Lower lobe of right lung (tissue), 2 donors: ENCODE measurements around the gene TSC22D1. TPM values are rescaled to one million over a fixed set of nuclear protein-coding genes. Genes with fewer than 3 reads are reported as not detected.
A peak's percentile ranks its signal among the peaks of the same experiment; 100 is the strongest.

Experiments used
- ATAC-seq, 2 donors: fragments of 200-7000 bp; cut with Tn5 transposase; one replicate each; pipeline ENCODE4 v1.9.1; 2020 to 2022; ENCODE audit warnings: mild to moderate bottlenecking in 2 of 2, moderate library complexity in 2 of 2
- DNase-seq: peaks from one replicate; pipeline ENCODE4 v3.0.0-alpha.2; 2020
- H3K27ac ChIP-seq: fragments of 200-600 bp; one replicate; pipeline ENCODE4 v1.8.0; 2022
- H3K27me3 ChIP-seq: fragments of 200-600 bp; one replicate; pipeline ENCODE4 v1.8.0; 2022; ENCODE audit warnings: low read depth
- H3K36me3 ChIP-seq: fragments of 200-600 bp; one replicate; pipeline ENCODE4 v1.8.0; 2022; ENCODE audit warnings: mild to moderate bottlenecking
- H3K4me1 ChIP-seq: fragments of 200-600 bp; one replicate; pipeline ENCODE4 v1.8.0; 2022
- H3K4me3 ChIP-seq: fragments of 200-600 bp; one replicate; pipeline ENCODE4 v1.8.0; 2022; ENCODE audit warnings: mild to moderate bottlenecking
- H3K9me3 ChIP-seq: fragments of 200-600 bp; one replicate; pipeline ENCODE4 v1.8.0; 2022
- CTCF ChIP-seq: fragments of 200-600 bp; IDR thresholded peaks from one replicate; pipeline ENCODE4 v1.8.0; 2022; ENCODE audit warnings: antibody characterized with exemption, mild to moderate bottlenecking
- intact Hi-C: fragments of 100-400 bp; cut with DNase I; formaldehyde crosslinking; loops from one replicate; pipeline ENCODE4 v1.11.0; 2022
- total RNA-seq: library from RNA; stranded (reverse); fragmentation: NEBNext Ultra II Directional; extraction: Animal tissue kit (Norgen Biotek cat#: 25700); gene quantifications from one replicate; pipeline ENCODE4 v1.2.1, GENCODE V29; 2021
- donor health status: DM: no; HTN: yes; CAD: no; lungs with severe emphysema.

Gene TSC22D1
- total RNA-seq, 1 donor from 2014 or later = 163 TPM

- H3K4me3 ChIP-seq = no peak overlapping the region
- no peaks in the 10 kb centered on the region for H3K4me1 ChIP-seq
- H3K9me3 ChIP-seq = no peaks in the 10 kb centered on the region
- H3K27me3 ChIP-seq = no peaks in the 10 kb centered on the region
- no peaks in the 10 kb centered on the region for H3K36me3 ChIP-seq
- ATAC-seq (peak; percentile 32 to 34), DNase-seq (no peak)
- TF ChIP-seq CTCF = no peak
- intact Hi-C loops = no loop called here
- no peak overlapping the region for H3K27ac ChIP-seq
These were observed 159.8 kb downstream of the TSC22D1 start for GRCh38 chr13:44416301-44416700.

GRCh38 chr13:44415815-44416214, 160.3 kb downstream of the TSC22D1 start:
- ATAC-seq = no peak
- intact Hi-C loops = no loop called here
- H3K27me3 ChIP-seq = no peaks in the 10 kb centered on the region
- no peaks in the 10 kb centered on the region for H3K4me1 ChIP-seq
- H3K9me3 ChIP-seq = no peaks in the 10 kb centered on the region
- no peak for TF ChIP-seq CTCF
- no peaks in the 10 kb centered on the region for H3K36me3 ChIP-seq
- no peak for DNase-seq
- no peak overlapping the region for H3K4me3 ChIP-seq
- H3K27ac ChIP-seq = no peak overlapping the region

- ATAC-seq (no peak), DNase-seq (no peak)
- no peaks in the 10 kb centered on the region for H3K27me3 ChIP-seq
- no peak for TF ChIP-seq CTCF
- H3K27ac ChIP-seq = no peak overlapping the region
- intact Hi-C loops = no loop called here
- no peaks in the 10 kb centered on the region for H3K4me1 ChIP-seq
- H3K4me3 ChIP-seq = no peak overlapping the region
- H3K9me3 ChIP-seq = no peaks in the 10 kb centered on the region
- H3K36me3 ChIP-seq = no peaks in the 10 kb centered on the region
These were observed 161.4 kb downstream of the TSC22D1 start for GRCh38 chr13:44414716-44415115.

- intact Hi-C loops = no loop called here
- DNase-seq = no peak
- Histone ChIP-seq H3K27ac (no peak overlapping the region), H3K4me3 (no peak overlapping the region), H3K36me3 (no peaks in the 10 kb centered on the region), H3K4me1 (no peaks in the 10 kb centered on the region), H3K27me3 (no peaks in the 10 kb centered on the region), H3K9me3 (no peaks in the 10 kb centered on the region)
- ATAC-seq = no peak
- TF ChIP-seq CTCF = no peak
These were observed 163.0 kb downstream of the TSC22D1 start for GRCh38 chr13:44413095-44413494.

GRCh38 chr13:44412346-44412935, 163.7 kb downstream of the TSC22D1 start:
- DNase-seq (no peak), ATAC-seq (peak in 1 of 2 donors; percentile 25)
- H3K36me3 ChIP-seq = no peaks in the 10 kb centered on the region
- H3K27me3 ChIP-seq = no peaks in the 10 kb centered on the region
- intact Hi-C loops = no loop called here
- no peak overlapping the region for H3K4me3 ChIP-seq
- H3K4me1 ChIP-seq = no peaks in the 10 kb centered on the region
- TF ChIP-seq CTCF = no peak
- H3K27ac ChIP-seq = no peak overlapping the region
- no peaks in the 10 kb centered on the region for H3K9me3 ChIP-seq
